Ammon's horn (tissue), 1 donor: ENCODE results near the gene ZBTB2.
A peak's percentile ranks its signal among the peaks of the same experiment; 100 is the strongest.
"Not testable (repeated sequence)": the region's sequence is repeated elsewhere in the genome, so short reads cannot be mapped to it uniquely, and the experiment has no call there.

Source experiments
- DNase-seq: peaks from one replicate; pipeline ENCODE4 v3.0.0-alpha.2; 2016; ENCODE audit warnings: low spot score

The ZBTB2 gene

DNA sequence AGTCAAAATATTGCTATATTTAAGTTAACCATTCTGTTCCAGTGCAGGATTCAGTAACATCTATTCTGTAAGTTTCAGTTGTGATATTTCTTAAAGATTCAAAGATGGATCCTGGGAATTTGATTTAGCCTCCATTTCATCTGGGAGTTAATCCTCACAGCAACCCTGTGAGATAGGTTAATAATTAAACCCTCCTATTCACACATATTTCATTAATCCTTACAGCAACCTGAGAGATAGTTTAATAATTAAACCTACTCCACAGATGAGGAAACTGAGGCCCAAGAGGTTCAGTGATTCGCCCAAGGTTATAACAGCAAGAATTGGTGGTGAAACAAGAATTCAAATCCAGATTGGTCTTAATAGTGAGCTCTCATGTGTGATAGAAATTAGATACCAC is 10.9 kb upstream of the ZBTB2 start:
- no peak for DNase-seq

DNA sequence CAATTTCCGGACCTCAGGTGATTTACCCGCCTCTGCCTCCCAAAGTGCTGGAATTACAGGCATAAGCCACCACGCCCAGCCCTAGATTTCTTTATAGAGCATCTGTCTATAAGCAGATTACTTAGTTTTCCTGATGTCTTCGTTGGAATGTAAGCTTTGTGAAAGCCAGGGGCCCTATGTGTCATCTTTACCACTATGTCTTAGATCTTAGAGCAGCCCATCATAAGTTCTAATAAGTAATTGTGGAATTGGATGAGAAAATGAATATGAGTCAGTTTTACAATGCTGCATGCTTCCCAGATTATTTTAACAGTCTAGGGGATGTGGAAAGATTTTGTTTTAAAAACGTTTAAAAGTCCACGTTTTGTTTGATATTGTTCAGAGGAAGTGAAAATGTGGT is 9.1 kb upstream of the ZBTB2 start:
- DNase-seq, result no peak

DNA sequence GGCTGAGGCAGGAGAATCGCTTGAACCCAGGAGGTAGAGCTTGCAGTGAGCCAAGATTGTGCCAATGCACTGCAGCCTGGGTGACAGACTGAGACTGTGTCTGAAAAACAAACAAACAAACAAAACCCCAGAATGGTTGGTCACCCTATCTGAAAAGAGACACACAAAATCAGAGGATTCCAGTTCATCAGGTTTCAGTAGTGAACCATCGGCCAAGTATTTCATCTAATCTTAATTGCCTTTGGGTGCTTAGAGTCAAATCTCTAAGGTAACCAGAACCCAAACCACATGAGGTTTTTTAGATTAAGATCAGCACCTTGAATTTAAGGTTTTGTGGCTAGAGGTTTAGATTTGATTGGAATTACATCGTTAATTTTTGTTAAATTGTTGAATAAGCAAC is 8.3 kb upstream of the ZBTB2 start:
- no peak for DNase-seq

DNA sequence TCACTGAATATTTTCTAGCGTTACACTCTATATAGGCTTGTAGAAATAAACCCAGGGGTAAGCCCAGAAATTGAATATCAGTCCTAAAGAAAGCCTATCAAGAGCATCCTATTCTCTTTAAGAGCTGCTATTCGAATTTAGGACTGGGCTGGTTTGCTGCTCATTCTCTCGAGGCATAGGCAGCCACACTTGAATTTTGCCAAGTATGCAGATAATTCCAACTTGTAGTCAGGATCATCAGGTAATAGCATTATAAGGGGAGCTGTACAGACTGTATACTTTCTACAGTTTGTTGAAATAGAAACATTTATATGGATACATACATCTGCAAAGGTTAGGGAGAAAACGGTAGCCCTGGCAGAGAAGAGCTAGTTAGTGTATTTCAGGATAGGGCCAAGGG is 2.1 kb upstream of the ZBTB2 start:
- no peak for DNase-seq

DNA sequence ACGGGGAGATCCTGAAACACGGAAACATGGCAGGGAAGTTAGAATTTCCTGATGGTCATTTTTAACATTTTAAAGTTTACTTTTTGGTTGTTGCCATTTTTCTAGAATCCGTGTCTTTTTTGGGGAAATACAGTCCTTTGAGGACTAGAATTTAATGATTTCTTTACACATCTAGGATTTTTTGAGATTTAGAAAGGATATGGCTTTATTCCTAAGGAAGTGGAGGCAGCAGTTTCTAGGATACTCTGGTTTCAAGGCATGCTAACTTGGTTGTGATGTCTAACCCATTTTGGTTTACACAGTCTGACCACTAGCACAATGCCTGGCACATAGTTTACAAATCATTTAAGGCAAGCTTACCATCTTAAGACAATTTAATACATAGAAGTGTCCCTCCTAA is 1.1 kb upstream of the ZBTB2 start:
- DNase-seq, result no peak

DNA sequence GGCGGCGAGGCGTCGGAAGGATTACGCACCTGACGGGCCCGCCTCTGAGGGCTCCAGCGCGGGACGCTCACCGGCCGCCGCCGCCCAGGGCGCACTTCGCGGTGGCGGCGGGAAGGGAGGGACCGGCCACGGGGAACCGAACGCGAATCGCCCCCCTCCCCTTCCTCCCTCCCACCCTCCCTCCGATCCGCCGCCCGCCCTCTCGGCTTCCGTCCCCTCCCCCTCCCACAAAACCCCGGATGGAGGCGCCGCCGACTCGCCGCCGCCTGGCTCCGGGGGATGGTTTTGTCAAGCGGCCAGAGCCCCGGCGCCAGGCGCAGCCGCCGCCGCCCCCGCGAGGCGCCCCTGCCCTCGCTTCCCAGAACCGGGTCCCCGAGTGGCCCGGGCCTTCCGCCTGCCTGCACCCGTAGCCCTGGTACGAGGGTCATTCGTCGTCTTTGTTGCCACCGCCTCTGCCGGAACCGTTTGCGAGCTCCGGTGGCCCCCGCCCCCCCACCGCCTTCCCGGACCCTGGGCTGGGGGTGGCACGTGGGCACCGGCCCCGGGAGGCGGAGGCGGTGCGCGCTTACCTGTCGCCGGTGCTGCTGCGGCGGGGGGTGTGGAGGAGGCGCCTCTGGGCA is 398 bp downstream of the ZBTB2 start:
- DNase-seq, result peak; percentile 55

DNA sequence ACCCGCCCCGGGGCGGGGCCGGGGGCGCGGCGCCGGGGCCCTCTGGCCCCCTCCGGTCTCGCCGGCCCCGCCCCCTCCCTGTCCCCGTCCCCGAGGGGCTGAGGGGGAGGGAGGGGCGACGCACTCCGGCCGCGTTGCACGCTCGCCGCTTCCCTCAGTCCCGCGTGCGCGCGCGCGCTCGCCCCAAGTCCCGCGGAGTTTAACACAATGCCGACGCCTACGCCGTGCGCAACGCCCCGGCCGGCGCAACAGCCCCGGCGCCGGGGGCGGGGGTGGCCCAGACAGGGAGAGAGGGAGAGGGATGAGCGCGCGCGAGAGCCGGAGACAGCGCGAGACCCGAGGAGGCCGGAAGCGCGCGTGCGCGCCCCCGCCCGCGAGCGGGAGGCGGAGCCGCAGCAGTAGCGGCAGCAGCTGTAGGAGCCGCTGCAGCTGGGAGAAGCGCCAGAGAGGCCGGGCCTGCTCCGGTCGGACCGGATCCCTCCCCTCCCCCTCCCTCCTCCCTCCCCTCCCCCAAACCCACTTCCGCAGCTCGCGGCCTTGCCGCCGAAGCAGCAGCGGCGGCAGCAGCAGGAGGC is 996 bp downstream of the ZBTB2 start:
- peak; percentile 97 for DNase-seq

DNA sequence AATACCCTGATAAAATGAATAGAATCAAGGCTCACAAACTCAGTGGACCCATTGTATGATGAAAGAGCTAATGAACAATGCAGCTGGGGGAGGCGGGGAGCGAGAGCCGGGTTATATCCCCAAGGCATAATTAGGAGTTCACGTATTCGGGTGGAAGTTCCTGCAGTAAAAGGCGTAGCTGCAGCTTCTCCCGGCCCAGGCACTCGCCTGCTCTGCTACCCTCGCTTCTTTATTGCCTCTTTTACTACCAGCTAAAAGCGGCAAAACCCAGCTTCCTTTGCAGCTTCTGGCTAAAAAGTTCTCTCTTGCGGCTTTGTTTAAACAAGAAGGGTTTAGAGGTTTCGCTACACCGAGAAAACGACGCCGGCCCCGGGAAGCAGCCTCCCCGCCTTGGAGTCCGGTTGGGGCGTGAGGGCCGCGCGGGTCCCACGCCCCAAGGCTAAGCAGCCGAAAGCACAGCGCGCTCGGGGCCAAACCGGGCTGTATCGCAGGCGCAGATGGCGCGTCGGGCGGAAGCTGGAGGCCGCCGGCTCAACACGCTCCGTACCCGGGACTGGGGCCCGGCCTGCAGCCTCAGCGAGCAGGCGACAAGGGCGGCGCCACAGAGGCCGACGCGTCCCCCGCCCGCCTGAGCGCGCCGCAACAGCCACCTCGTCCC is 1.6 kb downstream of the ZBTB2 start:
- peak; percentile 74 for DNase-seq

DNA sequence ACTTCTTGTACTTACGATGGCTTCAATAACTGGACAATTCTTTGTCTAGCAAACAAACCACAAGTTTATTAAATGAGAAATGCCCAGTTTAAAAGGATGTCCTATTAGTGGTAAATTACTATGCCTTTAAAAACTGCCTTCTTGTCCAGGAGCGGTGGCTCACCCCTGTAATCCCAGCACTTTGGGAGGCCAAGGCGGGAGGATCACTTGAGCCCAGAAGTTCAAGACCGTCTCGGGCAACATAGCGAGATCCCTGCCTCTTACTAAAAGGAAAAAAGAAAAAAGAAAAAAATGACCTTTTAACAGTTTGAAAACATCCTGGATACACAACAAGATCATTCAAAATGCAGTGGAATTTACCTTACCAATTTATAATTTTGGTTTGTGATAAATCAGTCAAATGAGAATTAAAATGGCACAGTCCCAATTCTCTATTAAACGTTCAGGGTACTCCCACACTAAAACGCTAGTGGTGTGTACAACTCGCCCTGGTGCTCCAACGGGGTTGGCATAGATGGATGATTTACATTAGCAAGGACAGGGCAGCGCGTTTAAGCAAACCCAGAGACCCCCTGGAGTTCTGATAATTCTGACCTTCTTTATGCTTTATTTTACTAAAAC is 2.3 kb downstream of the ZBTB2 start:
- no peak for DNase-seq

DNA sequence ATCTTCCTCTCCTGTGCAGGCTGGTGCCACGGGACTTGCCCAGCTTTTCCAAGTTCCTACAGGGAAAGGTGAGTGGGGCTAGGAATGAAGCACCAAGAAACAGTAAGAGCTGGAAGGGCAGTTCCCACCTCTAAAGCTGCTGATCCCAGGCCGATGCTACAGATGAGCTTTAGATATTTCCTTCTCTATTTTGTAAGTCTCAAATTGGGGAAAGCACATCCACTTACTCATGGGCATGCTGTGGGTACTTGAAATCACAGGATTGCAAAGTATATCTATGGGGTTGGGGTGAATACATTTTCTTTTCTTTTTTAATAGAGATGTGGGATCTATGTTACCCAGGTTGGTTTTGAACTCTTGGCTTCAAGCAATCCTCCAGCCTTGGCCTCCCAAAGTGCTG is 3.1 kb downstream of the ZBTB2 start:
- no peak for DNase-seq

DNA sequence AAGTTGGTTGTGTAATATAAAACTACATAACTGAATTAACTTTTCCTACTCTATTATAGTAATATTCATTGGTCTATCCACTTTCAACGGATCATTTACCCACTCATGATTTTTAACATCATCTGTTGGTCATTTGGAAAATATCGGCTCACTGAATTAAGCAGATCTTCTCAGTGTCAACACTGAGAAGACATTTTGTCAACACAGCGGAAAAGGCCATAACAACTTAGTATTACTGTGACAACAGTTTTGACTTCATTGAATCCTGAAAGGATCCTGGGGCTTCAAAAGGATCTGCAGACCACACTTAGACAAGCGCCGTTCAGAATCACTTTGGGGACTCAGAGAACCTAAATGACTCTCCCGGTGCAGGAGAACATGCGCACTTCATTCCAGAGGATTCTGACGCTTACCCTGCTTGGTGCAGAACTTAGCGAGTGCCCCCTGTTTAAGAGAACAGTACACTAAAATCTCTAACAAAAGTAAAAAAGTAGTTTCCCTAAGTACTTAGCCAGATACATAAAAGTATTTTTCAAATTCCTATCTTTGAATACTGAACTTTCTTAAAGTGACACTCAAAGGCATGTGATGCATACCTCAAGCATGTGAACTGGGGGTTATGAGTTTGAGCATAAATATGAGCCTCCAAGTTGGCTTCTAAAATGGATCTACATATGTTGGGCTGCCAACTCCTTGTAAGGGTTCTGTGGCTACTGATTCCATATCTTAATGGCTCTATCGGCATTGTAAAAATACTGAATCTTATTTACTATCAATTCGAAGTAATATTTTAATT is 4.0 kb downstream of the ZBTB2 start:
- DNase-seq, result no peak

DNA sequence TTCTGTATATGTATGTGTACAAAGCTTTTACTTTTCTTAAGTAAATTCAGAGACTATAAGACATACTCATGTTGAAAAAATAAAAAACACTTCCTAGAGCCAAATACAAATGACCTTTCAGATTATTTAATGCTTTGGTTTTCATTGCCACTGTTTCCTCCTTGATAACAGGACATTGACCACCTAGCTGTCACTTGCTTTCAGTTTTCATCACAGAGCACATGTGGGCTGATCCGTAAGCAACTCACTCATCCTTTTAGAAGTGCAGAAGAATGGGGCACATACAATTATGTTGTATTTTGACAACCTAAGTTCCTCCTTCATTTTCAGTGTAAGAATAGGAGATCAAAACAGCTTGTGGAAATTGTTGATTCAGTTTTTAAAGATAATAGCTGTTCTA is 6.2 kb downstream of the ZBTB2 start:
- no peak for DNase-seq

DNA sequence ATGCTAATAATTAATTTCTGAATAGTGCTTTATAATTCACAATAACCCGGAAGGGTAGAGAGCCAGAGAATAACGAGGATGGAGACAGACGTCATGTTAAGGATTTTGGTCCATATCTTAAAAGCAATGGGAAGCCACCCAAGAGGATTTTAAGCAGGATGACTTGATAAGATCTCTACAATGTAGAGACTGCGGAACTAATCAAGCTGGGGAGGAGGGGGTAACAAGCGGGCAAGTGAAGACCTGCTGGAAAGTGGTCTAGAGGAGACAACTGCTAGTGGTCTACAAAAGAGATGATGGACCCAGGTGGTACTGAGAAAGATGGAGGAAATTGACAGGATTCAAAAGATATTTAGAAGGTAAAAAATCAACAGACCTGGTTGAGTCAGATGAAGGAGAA is 7.2 kb downstream of the ZBTB2 start:
- no peak for DNase-seq

DNA sequence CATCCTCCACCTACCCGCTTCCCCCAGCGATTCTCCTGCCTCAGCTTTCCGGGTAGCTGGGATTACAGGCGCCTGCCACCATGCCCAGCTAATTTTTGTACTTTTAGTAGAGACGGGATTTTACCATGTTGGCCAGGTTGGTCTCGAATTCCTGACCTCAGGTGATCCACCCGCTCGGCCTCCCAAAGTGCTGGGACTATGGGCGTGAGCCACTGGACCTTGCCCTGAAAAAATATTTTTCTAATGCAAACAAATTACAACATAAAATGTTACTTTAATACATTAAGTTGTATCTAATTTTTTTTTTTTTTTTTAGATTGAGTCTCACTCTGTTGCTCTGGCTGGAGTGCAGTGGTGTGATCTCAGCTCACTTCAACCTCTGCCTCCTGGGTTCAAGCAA is 8.7 kb downstream of the ZBTB2 start:
- not testable (repeated sequence) for DNase-seq

DNA sequence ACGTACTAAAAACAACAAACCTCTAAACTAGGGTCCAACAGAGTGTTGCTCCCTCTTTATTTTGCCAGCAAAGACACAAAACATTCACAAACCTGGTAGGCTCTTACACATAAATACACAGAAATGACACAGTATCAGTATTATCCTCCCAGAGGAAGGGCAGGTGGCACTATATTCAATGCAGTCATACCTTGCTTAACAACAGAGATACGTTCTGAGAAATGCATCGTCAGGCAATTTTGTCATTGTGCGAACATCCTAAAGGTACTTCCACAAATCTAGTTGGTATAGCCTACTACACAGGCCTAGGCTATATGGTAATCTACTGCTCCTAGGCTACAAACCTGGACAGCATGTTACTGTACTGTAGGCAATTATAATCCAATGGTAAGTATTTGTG is 9.6 kb downstream of the ZBTB2 start:
- DNase-seq, result no peak

DNA sequence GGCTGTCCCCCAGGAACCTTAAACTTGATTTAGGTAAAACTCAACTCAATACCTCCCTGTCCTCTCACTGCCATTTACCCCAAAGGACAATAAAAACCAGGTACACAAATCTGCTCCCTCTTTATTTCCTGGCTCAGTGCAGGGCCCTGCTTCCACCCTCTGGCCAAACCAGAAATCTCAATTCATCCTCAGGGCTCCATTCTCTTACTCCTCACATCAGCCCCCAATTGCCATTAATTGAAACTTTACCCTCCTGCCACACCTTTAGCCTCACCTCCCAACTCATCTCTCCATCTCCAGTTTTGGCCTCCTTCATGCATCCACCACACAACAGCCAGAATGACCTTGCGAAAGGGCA is 10.5 kb downstream of the ZBTB2 start:
- no peak for DNase-seq

DNA sequence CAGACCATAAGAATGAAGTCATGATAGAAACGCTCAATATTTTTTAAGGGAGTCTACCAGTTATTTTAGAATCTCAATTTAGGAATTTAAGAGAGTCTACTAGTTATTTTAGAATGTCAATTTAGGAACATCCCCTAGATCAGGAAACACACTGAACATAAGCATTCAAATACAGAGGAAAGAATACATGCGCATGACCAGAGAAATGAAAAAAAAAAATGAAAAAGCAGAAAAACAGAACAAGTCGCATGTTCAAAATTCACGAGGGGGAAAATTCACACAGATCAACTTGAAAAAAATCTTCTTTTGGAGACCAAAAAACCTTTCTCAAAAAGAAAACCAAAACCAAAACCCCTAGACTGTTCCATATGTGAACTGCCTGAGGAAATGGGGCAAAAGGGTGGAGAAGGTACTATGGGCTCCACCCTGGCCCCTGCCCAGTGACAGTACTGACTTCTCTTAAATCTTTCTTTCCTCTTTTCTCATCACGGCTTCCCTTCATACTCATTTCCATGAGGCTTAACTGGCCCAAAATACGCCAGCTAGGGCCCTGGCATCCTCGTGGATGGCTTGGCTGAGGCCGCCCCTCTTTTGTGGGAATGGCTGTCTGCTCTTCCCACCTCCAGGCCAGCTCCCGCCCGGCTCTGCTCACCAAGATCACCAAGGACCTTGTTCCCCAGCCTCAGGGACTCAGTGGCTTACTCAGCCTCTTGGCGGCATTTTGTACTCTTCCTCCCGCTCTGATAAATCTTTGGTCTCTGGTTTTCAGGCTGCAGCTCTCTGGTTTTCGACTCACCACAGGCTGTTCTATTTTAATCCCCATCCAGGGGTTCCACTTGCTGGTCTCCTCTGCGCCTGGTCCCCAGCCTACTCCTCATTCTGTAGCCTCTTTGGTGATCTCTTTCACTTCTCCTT is 11.2 kb downstream of the ZBTB2 start:
- DNase-seq, result peak; percentile 27

DNA sequence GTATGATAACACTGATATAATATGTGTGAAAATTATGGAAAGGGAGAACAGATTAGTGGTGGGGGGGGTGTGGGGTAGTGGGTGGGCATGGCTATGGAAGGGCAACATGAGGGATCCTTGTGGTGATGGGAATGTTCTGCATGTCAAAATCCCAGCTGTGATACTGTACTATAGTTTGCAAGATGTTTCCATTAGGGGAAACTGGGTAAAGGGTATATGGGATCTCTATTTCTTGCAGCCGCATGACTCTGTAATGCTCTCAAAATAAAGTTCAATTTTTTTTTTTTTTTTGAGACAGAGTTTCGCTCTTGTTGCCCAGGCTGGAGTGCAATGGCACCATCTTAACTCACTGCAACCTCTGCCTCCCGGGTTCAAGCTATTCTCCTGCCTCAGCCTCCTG is 14.3 kb downstream of the ZBTB2 start:
- no peak for DNase-seq

DNA sequence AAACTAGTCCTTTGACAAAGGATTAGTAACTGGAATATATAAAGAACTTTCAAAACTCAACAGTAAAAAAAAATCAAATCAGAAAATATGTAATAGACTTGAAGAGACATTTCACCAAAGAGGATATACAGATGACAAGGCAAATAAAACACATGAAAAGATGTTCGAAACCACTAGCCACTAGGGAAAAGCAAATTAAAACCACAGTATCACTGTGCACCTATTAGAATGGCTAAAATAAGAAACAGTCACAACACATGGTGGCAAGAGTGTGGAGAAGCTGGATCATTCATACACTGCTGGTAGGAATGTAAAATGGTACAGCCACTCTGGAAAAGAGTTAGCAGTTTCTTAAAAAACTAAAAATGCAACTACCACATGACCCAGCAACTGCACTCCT is 14.9 kb downstream of the ZBTB2 start:
- DNase-seq, result no peak

DNA sequence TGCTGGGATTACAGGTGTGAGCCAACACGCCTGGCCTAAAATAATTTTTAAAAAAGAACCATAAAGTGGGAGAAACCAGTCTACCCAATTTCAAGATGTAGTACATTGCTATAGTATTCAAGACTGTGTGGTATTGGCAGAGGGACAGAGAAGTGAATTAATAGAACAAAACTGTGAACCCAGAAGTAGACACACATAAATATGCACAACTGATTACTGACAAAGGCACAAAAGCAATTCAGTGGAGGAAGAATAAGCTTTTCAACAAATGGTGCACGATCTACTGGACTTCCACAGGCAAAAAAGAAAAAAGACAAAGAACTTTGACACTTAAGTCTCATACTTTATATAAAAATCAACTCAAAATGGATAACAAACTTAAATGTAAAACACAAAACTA is 15.5 kb downstream of the ZBTB2 start:
- no peak for DNase-seq

DNA sequence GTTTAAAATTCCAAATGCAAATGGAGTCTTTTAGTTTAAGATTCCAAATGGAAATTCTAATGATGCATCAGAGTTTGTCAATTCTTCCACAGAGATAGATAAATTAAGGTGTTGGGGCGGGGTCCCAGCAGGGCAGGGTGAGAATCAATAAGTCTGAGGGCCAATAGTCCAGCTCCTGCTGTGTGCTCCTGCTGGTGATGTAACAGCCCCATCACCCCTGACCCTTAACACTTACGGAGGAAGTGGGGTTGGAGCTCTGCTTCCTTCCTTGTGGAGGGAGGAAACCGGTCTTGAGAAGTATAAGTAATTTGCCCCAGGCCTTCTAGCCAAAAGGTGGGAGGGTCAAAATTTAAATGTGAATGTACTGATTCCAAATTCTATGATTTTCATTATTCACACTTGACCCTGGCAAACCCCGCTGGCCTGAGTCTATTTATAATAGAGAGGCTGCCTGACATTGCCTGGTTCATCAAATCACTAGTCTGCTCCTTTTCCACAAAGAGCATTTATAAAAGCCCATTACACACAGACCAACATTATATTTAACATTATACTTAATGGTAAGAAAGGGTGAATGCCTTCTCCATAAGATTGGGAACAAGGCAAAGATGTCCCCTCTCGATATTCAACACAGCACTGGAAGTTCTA is 17.2 kb downstream of the ZBTB2 start:
- no peak for DNase-seq
